Astrocyte (in vitro differentiated cells and primary cell): ENCODE measurements around the gene SSTR5. TPM values are rescaled to one million over a fixed set of nuclear protein-coding genes. Genes with fewer than 3 reads are reported as not detected.

ENCODE experiments used
- DNase-seq: peaks from one replicate; pipeline ENCODE4 v3.0.0-alpha.2; 2010; ENCODE audit warnings: low read depth
- FAIRE-seq: peaks from 2 replicates; lab custom pipeline; 2011; peaks lifted over from hg19 to GRCh38; lab: Jason Lieb, UNC
- H2AFZ ChIP-seq: 2 replicates; pipeline ENCODE4 v1.6.0; 2012; ENCODE audit warnings: low read depth, low read length, inconsistent platforms
- H3K27ac ChIP-seq: 2 replicates; pipeline ENCODE4 v1.5.1; 2011; ENCODE audit warnings: low read depth, low read length, inconsistent platforms
- H3K27me3 ChIP-seq: 2 replicates; pipeline ENCODE4 v1.6.0; 2011; ENCODE audit warnings: low read length, inconsistent platforms; ENCODE audit not compliant: insufficient read depth
- H3K36me3 ChIP-seq: 2 replicates; pipeline ENCODE4 v1.5.1; 2011; ENCODE audit warnings: low read length, inconsistent platforms; ENCODE audit not compliant: insufficient read depth
- H3K4me1 ChIP-seq: 2 replicates; pipeline ENCODE4 v1.5.1; 2011; ENCODE audit warnings: low read length, inconsistent platforms; ENCODE audit not compliant: insufficient read depth
- H3K4me2 ChIP-seq: 2 replicates; pipeline ENCODE4 v1.6.0; 2012; ENCODE audit warnings: low read length, inconsistent platforms
- H3K4me3 ChIP-seq: 2 replicates; pipeline ENCODE4 v1.5.1; 2011; ENCODE audit warnings: low read depth, mild to moderate bottlenecking, low read length, inconsistent platforms; ENCODE audit not compliant: insufficient read depth
- H3K79me2 ChIP-seq: 2 replicates; pipeline ENCODE4 v1.6.0; 2012; ENCODE audit warnings: mild to moderate bottlenecking, low read length, inconsistent platforms; ENCODE audit not compliant: insufficient read depth
- H3K9ac ChIP-seq: 2 replicates; pipeline ENCODE4 v1.6.0; 2012; ENCODE audit warnings: mild to moderate bottlenecking, low read length, inconsistent platforms
- H3K9me3 ChIP-seq: 2 replicates; pipeline ENCODE4 v1.5.1; 2012; ENCODE audit warnings: low read depth, mild to moderate bottlenecking, low read length, inconsistent platforms; ENCODE audit not compliant: insufficient read depth
- H4K20me1 ChIP-seq: 2 replicates; pipeline ENCODE4 v1.6.0; 2012; ENCODE audit warnings: low read length, inconsistent platforms; ENCODE audit not compliant: insufficient read depth
- H3K27ac Mint-ChIP-seq: one replicate; pipeline ENCODE4 v1.8.0; 2021; ENCODE audit warnings: mild to moderate bottlenecking, mixed read lengths; ENCODE audit not compliant: unreplicated experiment
- H3K27me3 Mint-ChIP-seq: one replicate; pipeline ENCODE4 v1.8.0; 2021; ENCODE audit warnings: low read depth, mixed read lengths; ENCODE audit not compliant: unreplicated experiment
- H3K36me3 Mint-ChIP-seq: one replicate; pipeline ENCODE4 v1.8.0; 2021; ENCODE audit warnings: low read depth, mixed read lengths; ENCODE audit not compliant: unreplicated experiment
- H3K4me1 Mint-ChIP-seq: one replicate; pipeline ENCODE4 v1.8.0; 2021; ENCODE audit warnings: low read depth, mixed read lengths; ENCODE audit not compliant: unreplicated experiment
- H3K4me3 Mint-ChIP-seq: one replicate; pipeline ENCODE4 v1.8.0; 2021; ENCODE audit warnings: mild to moderate bottlenecking, moderate library complexity, mixed read lengths; ENCODE audit not compliant: unreplicated experiment
- H3K9me3 Mint-ChIP-seq: one replicate; pipeline ENCODE4 v1.8.0; 2021; ENCODE audit warnings: mild to moderate bottlenecking, mixed read lengths; ENCODE audit not compliant: unreplicated experiment
- CTCF ChIP-seq: IDR thresholded peaks from 2 replicates; pipeline ENCODE4 v1.5.1; 2011; ENCODE audit warnings: low read depth, mild to moderate bottlenecking, inconsistent platforms, low read length, moderate library complexity; ENCODE audit not compliant: insufficient read depth
- EZH2 ChIP-seq: IDR thresholded peaks from 2 replicates; pipeline ENCODE4 v1.6.1; 2012; ENCODE audit warnings: mild to moderate bottlenecking, low read length, inconsistent platforms; ENCODE audit not compliant: insufficient read depth
- total RNA-seq: library from RNA; stranded (reverse); gene quantifications from 2 replicates; pipeline ENCODE4 v1.2.1, GENCODE V29; 2021

SSTR5 gene
- total RNA-seq, 1 donor from 2014 or later = not detected

GRCh38 chr16:1060416-1061340 is 11.9 kb upstream of the SSTR5 start:
- Mint-ChIP-seq H3K27me3 (peaks cover 24% of the 10 kb centered on the region), H3K4me1 (no peaks in the 10 kb centered on the region), H3K4me3 (no peak overlapping the region), H3K9me3 (peaks cover 6% of the 10 kb centered on the region), H3K27ac (no peak overlapping the region), H3K36me3 (no peaks in the 10 kb centered on the region)
- H2AFZ ChIP-seq = no peak overlapping the region
- H3K27ac ChIP-seq = no peak overlapping the region
- no peak for TF ChIP-seq EZH2
- no peak for TF ChIP-seq CTCF
- no peaks in the 10 kb centered on the region for H3K79me2 ChIP-seq
- H3K9me3 ChIP-seq = peaks cover 5% of the 10 kb centered on the region
- no peaks in the 10 kb centered on the region for H3K4me1 ChIP-seq
- no peaks in the 10 kb centered on the region for H3K36me3 ChIP-seq
- no peak overlapping the region for H3K4me2 ChIP-seq
- H4K20me1 ChIP-seq = no peaks in the 10 kb centered on the region
- no peak for FAIRE-seq
- H3K27me3 ChIP-seq = peaks cover 7% of the 10 kb centered on the region
- DNase-seq = no peak
- no peak overlapping the region for H3K9ac ChIP-seq
- H3K4me3 ChIP-seq = no peak overlapping the region

- Histone ChIP-seq H3K4me1 (no peaks in the 10 kb centered on the region), H3K27me3 (peaks cover 15% of the 10 kb centered on the region), H3K9me3 (peaks cover 5% of the 10 kb centered on the region), H2AFZ (no peak overlapping the region), H3K4me3 (no peak overlapping the region), H3K9ac (no peak overlapping the region), H3K79me2 (no peaks in the 10 kb centered on the region), H4K20me1 (no peaks in the 10 kb centered on the region), H3K36me3 (no peaks in the 10 kb centered on the region), H3K4me2 (no peak overlapping the region), H3K27ac (no peak overlapping the region)
- no peaks in the 10 kb centered on the region for H3K36me3 Mint-ChIP-seq
- H3K9me3 Mint-ChIP-seq = peaks cover 6% of the 10 kb centered on the region
- FAIRE-seq (no peak), DNase-seq (no peak)
- no peak overlapping the region for H3K4me3 Mint-ChIP-seq
- no peak overlapping the region for H3K27ac Mint-ChIP-seq
- peaks cover 26% of the 10 kb centered on the region for H3K27me3 Mint-ChIP-seq
- TF ChIP-seq CTCF (no peak), EZH2 (no peak)
- H3K4me1 Mint-ChIP-seq = no peaks in the 10 kb centered on the region
These were observed 10.6 kb upstream of the SSTR5 start for GRCh38 chr16:1061769-1062505.
